GM19395 (cell line): ENCODE results near the gene ERF.

Source experiments
- ATAC-seq: cut with Tn5 transposase; IDR thresholded peaks from one replicate; pipeline ENCODE4 v1.9.1; 2021; ENCODE audit warnings: mild to moderate bottlenecking, moderate library complexity; ENCODE audit not compliant: unreplicated experiment

ERF gene

GRCh38 chr19:42254089-42254849 lies 659 bp downstream of the ERF start:
- ATAC-seq = peak; percentile 18

GRCh38 chr19:42253245-42254088 lies 1.5 kb downstream of the ERF start:
- no peak for ATAC-seq

GRCh38 chr19:42252365-42253244 lies 2.3 kb downstream of the ERF start:
- ATAC-seq = no peak

- ATAC-seq = no peak
Measured at GRCh38 chr19:42251572-42252358, 3.2 kb downstream of the ERF start.

- ATAC-seq = no peak
Measured at GRCh38 chr19:42250666-42251531, 4.0 kb downstream of the ERF start.

GRCh38 chr19:42250183-42250665 lies 4.7 kb downstream of the ERF start:
- no peak for ATAC-seq

GRCh38 chr19:42249769-42250168 lies 5.2 kb downstream of the ERF start:
- no peak for ATAC-seq

GRCh38 chr19:42249149-42249750 lies 5.7 kb downstream of the ERF start:
- no peak for ATAC-seq

GRCh38 chr19:42248270-42249148 lies 6.4 kb downstream of the ERF start:
- ATAC-seq = no peak

GRCh38 chr19:42247640-42248199 lies 7.2 kb downstream of the ERF start:
- no peak for ATAC-seq

GRCh38 chr19:42246922-42247639 lies 7.8 kb downstream of the ERF start:
- no peak for ATAC-seq

GRCh38 chr19:42246143-42246921 lies 8.6 kb downstream of the ERF start:
- no peak for ATAC-seq

GRCh38 chr19:42245231-42245630 lies 9.7 kb downstream of the ERF start:
- no peak for ATAC-seq

- ATAC-seq = peak; percentile 44
Measured at GRCh38 chr19:42244347-42245220, 10.3 kb downstream of the ERF start.
